Activated naive CD4-positive, alpha-beta T cell (primary cell): ENCODE measurements around the gene ANKRD23.
"Not testable (repeated sequence)": the region's sequence is repeated elsewhere in the genome, so short reads cannot be mapped to it uniquely, and the experiment has no call there.

ENCODE experiments used
- DNase-seq, 4 experiments: peaks; one replicate each; lab custom pipeline; 2025; lab: John Stamatoyannopoulos, UW

The ANKRD23 gene

GRCh38 chr2:96843538-96844268 is at the start of gene ANKRD23:
TSS of gene ANKRD23 (minus strand) at chr2:96844021. CDS start at chr2:96843992, 29 bp downstream.
- no peak for DNase-seq

GRCh38 chr2:96891591-96892333 is 47.9 kb upstream of the ANKRD23 start:
- peak in 2 of 4 experiments; percentile 20 to 42 for DNase-seq

- no peak for DNase-seq
Measured at GRCh38 chr2:96890726-96891385, 47.0 kb upstream of the ANKRD23 start.

GRCh38 chr2:96890252-96890651 is 46.4 kb upstream of the ANKRD23 start:
- no peak for DNase-seq

- DNase-seq, result not testable (repeated sequence)
Measured at GRCh38 chr2:96889502-96889901, 45.7 kb upstream of the ANKRD23 start.

- no peak for DNase-seq
Measured at GRCh38 chr2:96888072-96889011, 44.5 kb upstream of the ANKRD23 start.

- DNase-seq, result no peak
Measured at GRCh38 chr2:96887493-96888012, 43.7 kb upstream of the ANKRD23 start.

- no peak for DNase-seq
Measured at GRCh38 chr2:96885432-96886347, 41.9 kb upstream of the ANKRD23 start.

GRCh38 chr2:96884299-96885094 is 40.7 kb upstream of the ANKRD23 start:
- no peak for DNase-seq

- DNase-seq, result no peak
Measured at GRCh38 chr2:96883306-96883705, 39.5 kb upstream of the ANKRD23 start.

- DNase-seq, result no peak
Measured at GRCh38 chr2:96882906-96883305, 39.1 kb upstream of the ANKRD23 start.

- DNase-seq, result no peak
Measured at GRCh38 chr2:96882230-96882629, 38.4 kb upstream of the ANKRD23 start.

- no peak for DNase-seq
Measured at GRCh38 chr2:96881349-96882195, 37.8 kb upstream of the ANKRD23 start.

GRCh38 chr2:96880891-96881273 is 37.1 kb upstream of the ANKRD23 start:
- no peak for DNase-seq

GRCh38 chr2:96879545-96880040 is 35.8 kb upstream of the ANKRD23 start:
- DNase-seq, result no peak

- DNase-seq, result no peak
Measured at GRCh38 chr2:96878796-96879544, 35.1 kb upstream of the ANKRD23 start.

GRCh38 chr2:96878171-96878570 is 34.4 kb upstream of the ANKRD23 start:
- no peak for DNase-seq

GRCh38 chr2:96877631-96878092 is 33.8 kb upstream of the ANKRD23 start:
- no peak for DNase-seq
